Measurements from ENCODE around the gene SNRNP27.

Gene SNRNP27

DNA sequence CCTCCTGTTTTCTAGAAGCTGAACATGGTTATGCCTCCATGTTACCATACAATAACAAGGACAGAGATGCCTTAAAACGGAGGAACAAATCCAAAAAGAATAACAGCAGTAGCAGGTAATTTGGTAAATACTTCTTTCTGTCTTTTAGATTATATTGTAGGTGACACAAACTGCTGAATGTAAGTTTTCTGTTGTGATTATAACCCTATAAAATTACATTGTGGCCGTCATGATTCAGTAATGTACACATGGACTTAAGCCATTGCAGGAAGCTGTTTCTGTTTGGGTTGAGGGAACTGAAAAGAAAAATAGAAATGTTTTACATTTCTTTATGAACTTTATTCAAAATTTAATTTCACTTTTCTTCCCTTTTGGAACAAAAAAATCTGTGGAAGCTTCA, 22.4 kb downstream of the SNRNP27 start:
- no peak for DNase-seq

GRCh38 chr2:69917852-69918251, 24.1 kb downstream of the SNRNP27 start:
- peak; percentile 65 for DNase-seq

DNA sequence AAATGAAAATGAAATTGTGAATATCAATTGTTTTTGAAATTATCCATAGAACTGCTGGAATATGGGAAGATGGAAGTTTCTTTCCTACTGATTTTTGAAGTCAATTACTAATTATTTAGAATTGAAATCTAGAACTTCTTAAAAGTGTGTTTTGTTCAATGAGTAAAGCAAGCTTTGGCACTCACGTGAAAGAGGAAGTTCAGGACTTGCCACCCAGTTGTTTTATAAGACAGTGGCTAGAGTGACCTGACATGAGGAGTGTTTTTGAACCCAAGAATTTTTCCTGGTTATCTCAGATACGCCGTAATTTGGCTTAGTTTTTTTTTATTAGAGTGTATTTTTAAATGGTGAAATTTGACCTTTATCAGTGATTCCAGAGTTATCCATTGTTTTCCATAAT, 24.6 kb downstream of the SNRNP27 start:
- DNase-seq = no peak

GRCh38 chr2:69923116-69923515, 29.4 kb downstream of the SNRNP27 start:
- no peak for DNase-seq

DNA sequence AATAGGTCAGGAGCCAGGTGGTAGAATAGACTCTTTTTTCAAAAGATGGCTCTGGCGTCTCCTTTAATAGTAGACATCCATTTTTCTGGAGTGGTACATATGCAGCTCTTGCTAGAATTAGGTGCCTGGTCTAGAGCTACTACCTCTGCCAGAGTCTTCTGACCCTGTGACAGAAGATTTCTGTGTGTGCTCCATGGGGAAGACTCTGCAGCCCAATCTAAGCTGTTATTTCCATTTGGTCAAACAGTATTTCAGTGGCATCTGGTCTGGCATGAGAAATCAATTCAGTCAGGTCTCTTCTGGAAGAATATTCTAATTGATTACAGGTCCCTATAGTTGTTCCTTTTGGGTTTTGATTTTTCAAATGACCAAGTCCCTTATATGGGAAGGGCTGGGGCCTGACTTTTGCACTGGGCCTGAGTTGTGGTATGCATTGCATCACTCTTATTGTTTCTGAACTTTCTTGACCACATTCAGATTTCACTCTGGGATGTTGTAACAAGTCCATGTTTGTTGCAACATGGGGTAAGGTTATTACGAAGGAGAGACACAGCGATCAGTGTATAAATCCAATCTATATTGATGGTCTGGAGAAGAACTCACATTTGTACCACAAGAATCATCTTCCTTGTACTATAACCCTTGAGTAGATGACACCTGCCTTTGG, 33.2 kb downstream of the SNRNP27 start:
- DNase-seq = peak; percentile 22

DNA sequence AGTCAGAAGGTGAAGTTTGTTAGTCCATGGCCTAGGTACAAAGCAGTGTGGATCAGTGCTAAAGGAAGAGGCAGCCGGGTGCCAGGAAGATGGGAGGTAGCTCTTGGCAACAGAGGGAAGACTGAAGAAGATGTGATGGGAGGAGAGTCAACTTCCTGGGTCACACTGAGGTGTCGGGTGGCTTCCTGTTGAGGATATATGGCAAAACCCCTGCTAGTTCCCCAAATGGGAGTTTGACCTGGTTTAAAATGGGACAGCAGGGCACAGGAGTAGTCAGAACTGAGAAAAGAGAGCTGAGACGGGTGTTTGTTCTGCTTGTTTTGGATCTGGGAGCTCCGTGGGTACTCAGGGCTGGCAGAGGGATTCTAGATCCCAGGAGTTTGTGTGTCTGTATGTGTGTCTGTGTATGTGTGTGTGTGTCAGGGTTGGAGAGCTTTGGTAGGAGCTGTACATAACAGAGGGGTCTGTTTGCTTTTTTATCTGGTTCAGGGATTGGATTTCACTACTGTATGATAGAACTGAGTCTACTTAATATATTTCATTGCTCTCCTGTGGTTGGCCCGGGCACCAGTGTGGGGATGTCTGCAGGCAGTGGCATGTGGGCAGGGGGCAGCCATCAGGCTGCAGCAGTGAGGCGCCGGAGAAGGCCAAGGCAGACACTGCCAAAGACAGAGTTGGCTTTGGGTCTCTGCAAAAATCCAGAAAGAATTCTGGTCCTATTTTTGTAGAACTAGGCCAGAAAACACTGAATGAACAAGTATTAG, 38.3 kb downstream of the SNRNP27 start:
- DNase-seq = no peak

- no peak for DNase-seq
Measured at GRCh38 chr2:69932596-69932922, 38.8 kb downstream of the SNRNP27 start.

DNA sequence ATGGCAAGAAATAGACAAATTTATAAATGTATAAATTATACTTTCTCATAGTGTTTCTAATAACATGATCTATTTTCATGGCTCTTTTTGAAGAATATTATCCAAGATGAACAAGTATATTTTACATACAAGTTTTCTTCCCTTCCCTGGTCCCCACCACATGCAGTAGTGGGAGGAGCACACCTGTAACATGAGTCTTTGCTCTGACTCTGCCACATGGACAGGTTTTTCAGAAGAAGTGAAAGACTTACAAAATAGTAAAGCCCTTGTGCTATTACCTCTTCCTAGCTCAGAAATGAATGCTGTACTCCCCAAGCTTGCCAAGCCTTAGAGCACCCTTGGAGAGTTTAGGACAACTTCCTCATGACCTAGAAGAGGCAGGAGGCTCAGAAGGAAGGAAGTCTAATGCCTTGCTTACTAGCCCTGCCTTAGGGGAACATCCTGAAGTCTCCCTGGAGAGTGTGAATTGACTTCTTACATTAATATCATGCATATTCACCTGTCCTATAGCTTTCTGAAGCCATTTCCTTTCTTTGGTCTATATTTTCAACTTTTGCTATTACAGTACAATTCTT, 39.6 kb downstream of the SNRNP27 start:
- no peak for DNase-seq

DNA sequence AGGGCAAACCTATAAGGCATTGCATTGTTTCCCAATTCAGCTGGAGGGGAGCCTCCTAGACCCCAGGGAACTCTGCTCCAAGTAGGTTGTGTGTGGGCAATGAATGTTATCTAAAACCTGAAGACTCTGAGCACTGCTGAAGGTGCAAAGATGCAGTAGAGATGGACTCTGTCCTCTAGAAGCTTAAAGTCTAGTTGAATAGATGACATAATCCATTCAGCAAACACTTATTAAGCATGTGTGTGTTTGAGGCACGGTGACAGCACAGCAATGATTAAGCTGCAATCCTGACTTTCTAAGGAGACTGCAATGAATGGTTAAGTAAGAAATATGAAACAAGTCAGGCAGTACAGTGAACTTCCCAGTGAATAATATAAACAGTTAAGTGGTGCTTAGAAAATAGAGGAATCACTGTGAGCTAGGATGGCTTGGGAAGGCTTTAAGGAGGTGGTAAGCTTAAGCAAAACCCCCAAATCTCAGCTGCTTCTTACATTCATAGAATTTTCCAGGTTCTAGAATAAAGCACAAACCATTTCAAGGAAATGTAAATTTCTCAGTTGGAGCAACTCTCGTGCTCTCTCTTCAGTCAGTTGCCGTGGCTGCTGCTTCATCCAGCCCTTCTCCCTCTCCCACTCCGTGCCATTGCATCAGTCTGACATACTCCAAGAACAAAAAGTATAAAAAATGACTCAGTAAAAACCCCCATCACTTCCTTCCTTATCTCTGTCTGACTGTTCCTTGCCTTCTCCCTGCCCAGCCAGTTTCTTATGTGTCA, 40.3 kb downstream of the SNRNP27 start:
- peak; percentile 82 for DNase-seq

DNA sequence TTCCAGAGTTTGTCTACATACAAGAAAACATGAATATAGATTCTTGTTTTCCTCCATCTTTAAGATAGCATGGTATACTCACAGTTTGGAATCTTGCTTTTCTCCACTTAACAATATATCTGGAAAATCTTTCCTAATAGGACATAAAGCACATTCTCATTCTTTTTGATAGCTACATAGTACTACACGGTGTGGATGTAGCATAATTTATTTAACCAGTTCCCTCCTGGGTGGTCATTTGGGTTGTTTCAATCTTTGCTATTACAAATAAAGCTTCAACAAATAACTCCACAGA, 40.8 kb downstream of the SNRNP27 start:
- DNase-seq = no peak

GRCh38 chr2:69935011-69935410, 41.3 kb downstream of the SNRNP27 start:
- DNase-seq = no peak

GRCh38 chr2:69936906-69937305, 43.1 kb downstream of the SNRNP27 start:
- DNase-seq = peak; percentile 43

DNA sequence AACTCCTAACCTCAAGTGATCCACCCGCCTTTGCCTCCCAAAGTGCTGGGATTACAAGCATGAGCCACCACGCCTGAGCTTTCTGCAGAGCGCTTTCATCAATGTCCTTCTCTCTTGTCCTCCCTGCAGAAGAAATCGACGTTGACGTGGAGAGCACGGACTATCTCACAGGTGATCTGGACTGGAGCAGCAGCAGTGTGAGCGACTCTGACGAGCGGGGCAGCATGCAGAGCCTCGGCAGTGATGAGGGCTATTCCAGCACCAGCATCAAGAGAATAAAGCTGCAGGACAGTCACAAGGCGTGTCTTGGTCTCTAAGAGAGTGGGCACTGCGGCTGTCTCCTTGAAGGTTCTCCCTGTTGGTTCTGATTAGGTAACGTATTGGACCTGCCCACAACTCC, 44.2 kb downstream of the SNRNP27 start:
- DNase-seq = no peak

- no peak for DNase-seq
Measured at GRCh38 chr2:69939722-69940121, 46.0 kb downstream of the SNRNP27 start.

DNA sequence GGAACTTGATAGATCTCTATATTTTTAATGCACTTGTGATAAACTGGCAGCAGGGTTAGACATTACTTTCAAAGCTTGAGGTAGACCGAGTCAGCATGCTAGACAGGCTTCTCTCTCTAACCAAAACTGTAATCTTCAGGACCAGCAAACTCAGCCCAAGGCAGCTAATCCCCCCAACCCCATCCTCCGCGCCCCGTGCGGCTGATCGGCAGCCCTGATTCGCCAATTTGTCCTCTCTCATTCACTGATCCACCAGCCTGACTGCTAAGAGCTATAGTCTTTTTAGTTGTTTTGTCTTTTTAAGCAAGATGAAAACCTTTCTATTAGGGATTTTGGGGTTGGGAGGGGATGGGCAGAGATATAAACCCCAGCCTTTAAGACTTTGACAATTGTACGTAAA, 46.9 kb downstream of the SNRNP27 start:
- no peak for DNase-seq

DNA sequence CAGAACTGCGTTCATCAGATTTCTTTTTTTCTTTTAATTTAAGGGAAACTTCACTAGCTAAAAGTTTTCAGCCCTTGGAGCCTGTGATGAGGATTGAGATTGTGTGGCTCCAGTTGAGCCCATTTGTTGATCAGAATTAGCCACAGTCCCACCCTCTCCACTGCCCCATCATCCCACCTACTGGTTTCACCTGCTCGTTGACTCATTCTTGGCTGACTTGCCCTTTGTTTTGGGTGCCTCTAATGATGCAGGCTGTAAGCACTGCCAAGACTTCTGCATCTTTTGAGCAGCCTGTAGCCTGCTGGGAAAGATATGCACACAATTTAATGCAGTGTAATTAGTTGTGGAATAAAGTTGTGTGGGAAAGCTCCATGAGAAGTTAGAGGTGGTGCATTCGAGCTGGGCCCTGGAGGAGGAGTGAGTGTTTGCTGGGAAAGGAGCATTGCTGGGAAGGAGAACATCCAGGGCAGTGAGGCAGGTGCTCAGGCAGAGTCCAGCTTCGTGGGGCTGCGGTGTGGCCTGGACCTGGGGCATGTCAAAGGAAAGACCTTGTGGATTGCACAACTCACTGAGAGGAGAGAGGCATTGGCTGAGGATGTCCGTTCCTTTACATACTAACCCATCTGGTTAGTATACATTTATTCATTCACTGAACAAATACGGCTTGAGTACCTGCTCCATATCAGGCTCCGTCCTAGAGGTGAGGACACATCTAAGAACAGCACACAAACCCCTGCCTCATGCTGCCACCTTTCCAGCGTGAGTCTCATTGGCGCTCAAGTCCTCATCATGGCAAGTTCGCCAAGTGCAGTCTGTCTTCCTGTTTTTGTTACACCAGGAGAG, 49.5 kb downstream of the SNRNP27 start:
- DNase-seq = no peak

- no peak for DNase-seq
Measured at GRCh38 chr2:69943843-69944525, 50.2 kb downstream of the SNRNP27 start.

- DNase-seq = no peak
Measured at GRCh38 chr2:69944756-69945155, 51.0 kb downstream of the SNRNP27 start.

GRCh38 chr2:69945441-69945840, 51.7 kb downstream of the SNRNP27 start:
- no peak for DNase-seq

- no peak for DNase-seq
Measured at GRCh38 chr2:69945941-69946340, 52.2 kb downstream of the SNRNP27 start.

- DNase-seq = peak; percentile 60
Measured at GRCh38 chr2:69946351-69947324, 52.9 kb downstream of the SNRNP27 start.

Data from fibroblast of skin of scalp (primary cell).